Hepatocyte (in vitro differentiated cells): ENCODE results near the gene ROR2. TPM values are rescaled to one million over a fixed set of nuclear protein-coding genes. Genes with fewer than 3 reads are reported as not detected.
"Not testable (repeated sequence)": the region's sequence is repeated elsewhere in the genome, so short reads cannot be mapped to it uniquely, and the experiment has no call there.

Experiments used
- DNase-seq: peaks from one replicate; pipeline ENCODE4 v3.0.0-alpha.2; 2016; ENCODE audit warnings: low spot score
- H2AFZ ChIP-seq: fragments of 200-600 bp; sonication (generic); 2 replicates; pipeline ENCODE4 v1.6.0; 2016; ENCODE audit warnings: antibody characterized with exemption, mild to moderate bottlenecking
- H3K27ac ChIP-seq: fragments of 200-600 bp; sonication (generic); 2 replicates; pipeline ENCODE4 v1.5.1; 2016; ENCODE audit warnings: mild to moderate bottlenecking
- H3K27me3 ChIP-seq: fragments of 200-600 bp; sonication (generic); 2 replicates; pipeline ENCODE4 v1.6.1; 2016
- H3K36me3 ChIP-seq: fragments of 200-600 bp; sonication (generic); replicated peaks from 2 replicates; pipeline ENCODE4 v1.5.1; 2016; ENCODE audit warnings: low read depth; ENCODE audit not compliant: insufficient read depth
- H3K4me1 ChIP-seq: fragments of 200-600 bp; sonication (generic); 2 replicates; pipeline ENCODE4 v1.5.1; 2016; ENCODE audit warnings: mild to moderate bottlenecking, moderate library complexity; ENCODE audit not compliant: insufficient read depth
- H3K4me2 ChIP-seq: fragments of 200-600 bp; sonication (generic); 2 replicates; pipeline ENCODE4 v1.6.0; 2016
- H3K4me3 ChIP-seq: fragments of 200-600 bp; sonication (generic); 2 replicates; pipeline ENCODE4 v1.5.1; 2016; ENCODE audit warnings: mild to moderate bottlenecking
- H3K79me2 ChIP-seq: fragments of 200-600 bp; sonication (generic); 2 replicates; pipeline ENCODE4 v1.6.0; 2017; ENCODE audit warnings: mild to moderate bottlenecking
- H3K9me2 ChIP-seq: fragments of 200-600 bp; sonication (generic); replicated peaks from 2 replicates; pipeline ENCODE4 v1.6.0; 2017; ENCODE audit warnings: mild to moderate bottlenecking; ENCODE audit not compliant: insufficient read depth
- H3K9me3 ChIP-seq: fragments of 200-600 bp; sonication (generic); 2 replicates; pipeline ENCODE4 v1.5.1; 2016; ENCODE audit warnings: low read depth, mild to moderate bottlenecking
- H4K20me1 ChIP-seq: fragments of 200-600 bp; sonication (generic); 2 replicates; pipeline ENCODE4 v1.6.0; 2016; ENCODE audit warnings: mild to moderate bottlenecking; ENCODE audit not compliant: insufficient read depth, poor library complexity, severe bottlenecking
- EZH2 ChIP-seq: fragments of 200-600 bp; sonication (generic); IDR thresholded peaks from 2 replicates; pipeline ENCODE4 v1.6.1; 2016; ENCODE audit warnings: antibody characterized with exemption, mild to moderate bottlenecking, borderline replicate concordance
- EZH2phosphoT487 ChIP-seq: fragments of 200-600 bp; sonication (generic); IDR thresholded peaks from one replicate; pipeline ENCODE4 v1.6.1; 2018; ENCODE audit warnings: antibody characterized with exemption, mild to moderate bottlenecking, low read depth, moderate library complexity; ENCODE audit not compliant: unreplicated experiment, severe bottlenecking
- WGBS: methylation state at CpG from one replicate; pipeline ENCODE4 v1.1.6; 2016; ENCODE audit warnings: low lambda C conversion rate; ENCODE audit errors: missing lambda C conversion rate; 5-methylcytosine and 5-hydroxymethylcytosine counted together
- polyA plus RNA-seq: library from polyadenylated mRNA; unstranded; fragments of >200 nt; fragmentation: Nextera tagmentation; extraction: Ambion mirVana; gene quantifications from 2 replicates; pipeline ENCODE4 v1.2.1, GENCODE V29; 2016
- total RNA-seq: library from RNA; depleted of rRNA; stranded (reverse); fragments of >200 nt; gene quantifications from 2 replicates; pipeline ENCODE4 v1.2.3, GENCODE V29; 2014
- TF ChIP-seq, protein P1 (sequence below): fragments of 200-600 bp; sonication (generic); IDR thresholded peaks from 2 replicates; pipeline ENCODE4 v1.5.1; 2016; ENCODE audit warnings: antibody characterized with exemption, mild to moderate bottlenecking; ENCODE audit not compliant: poor library complexity

ROR2 gene
- total and polyA plus RNA-seq, 2 experiments from 2014 or later = 25.6 to 29.5 TPM

DNA sequence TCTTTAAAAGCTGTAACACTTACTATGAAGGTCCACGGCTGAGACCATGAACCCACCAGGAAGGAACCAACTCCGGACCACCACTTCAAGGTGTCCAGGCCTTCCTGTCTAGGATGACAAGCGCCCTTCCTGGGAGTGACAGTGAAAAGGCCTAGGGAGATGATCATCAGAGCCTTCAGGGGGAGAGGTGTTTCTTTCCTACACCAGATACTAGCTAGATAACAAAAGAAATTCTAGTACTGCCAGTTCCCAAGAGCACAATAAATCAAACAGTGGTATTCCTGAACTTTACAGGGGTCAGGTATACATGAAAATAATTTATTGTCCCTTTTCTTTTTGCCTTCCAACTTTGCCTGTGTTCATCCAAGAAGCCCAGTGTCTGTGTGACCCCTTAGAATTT lies 432.2 kb downstream of the ROR2 start:
- DNase-seq = no peak
- no peak overlapping the region for H3K4me2 ChIP-seq
- peak overlapping the region; percentile 3 for H3K27ac ChIP-seq
- H2AFZ ChIP-seq = no peak overlapping the region
- H3K9me3 ChIP-seq = no peaks in the 10 kb centered on the region
- H3K27me3 ChIP-seq = no peaks in the 10 kb centered on the region
- H4K20me1 ChIP-seq = no peaks in the 10 kb centered on the region
- H3K9me2 ChIP-seq = no peaks in the 10 kb centered on the region
- TF ChIP-seq, protein P1, sequence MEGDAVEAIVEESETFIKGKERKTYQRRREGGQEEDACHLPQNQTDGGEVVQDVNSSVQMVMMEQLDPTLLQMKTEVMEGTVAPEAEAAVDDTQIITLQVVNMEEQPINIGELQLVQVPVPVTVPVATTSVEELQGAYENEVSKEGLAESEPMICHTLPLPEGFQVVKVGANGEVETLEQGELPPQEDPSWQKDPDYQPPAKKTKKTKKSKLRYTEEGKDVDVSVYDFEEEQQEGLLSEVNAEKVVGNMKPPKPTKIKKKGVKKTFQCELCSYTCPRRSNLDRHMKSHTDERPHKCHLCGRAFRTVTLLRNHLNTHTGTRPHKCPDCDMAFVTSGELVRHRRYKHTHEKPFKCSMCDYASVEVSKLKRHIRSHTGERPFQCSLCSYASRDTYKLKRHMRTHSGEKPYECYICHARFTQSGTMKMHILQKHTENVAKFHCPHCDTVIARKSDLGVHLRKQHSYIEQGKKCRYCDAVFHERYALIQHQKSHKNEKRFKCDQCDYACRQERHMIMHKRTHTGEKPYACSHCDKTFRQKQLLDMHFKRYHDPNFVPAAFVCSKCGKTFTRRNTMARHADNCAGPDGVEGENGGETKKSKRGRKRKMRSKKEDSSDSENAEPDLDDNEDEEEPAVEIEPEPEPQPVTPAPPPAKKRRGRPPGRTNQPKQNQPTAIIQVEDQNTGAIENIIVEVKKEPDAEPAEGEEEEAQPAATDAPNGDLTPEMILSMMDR = no peak
- no peak for TF ChIP-seq EZH2phosphoT487
- TF ChIP-seq EZH2 = no peak
- no peak overlapping the region for H3K4me3 ChIP-seq
- WGBS = 82% methylated on average over 3 of the region's 3 CpGs
- no peaks in the 10 kb centered on the region for H3K4me1 ChIP-seq
- no peaks in the 10 kb centered on the region for H3K36me3 ChIP-seq
- H3K79me2 ChIP-seq = no peaks in the 10 kb centered on the region

DNA sequence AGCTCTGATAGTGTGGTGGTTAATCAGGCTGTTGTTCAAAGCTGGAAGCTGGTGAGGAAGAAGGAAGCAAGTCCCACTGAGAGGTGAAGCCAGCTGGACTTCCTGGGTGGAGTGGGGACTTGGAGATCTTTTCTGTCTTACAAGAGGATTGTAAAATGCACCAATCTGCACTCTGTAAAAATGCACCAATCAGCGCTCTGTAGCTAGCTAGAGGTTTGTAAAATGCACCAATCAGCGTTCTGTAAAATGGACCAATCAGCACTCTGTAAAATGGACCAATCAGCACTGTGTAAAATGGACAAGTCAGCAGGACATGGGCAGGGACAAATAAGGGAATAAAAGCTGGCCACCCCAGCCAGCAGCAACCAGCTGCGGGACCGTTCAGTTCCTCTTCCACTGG lies 432.7 kb downstream of the ROR2 start:
- not testable (repeated sequence) for H3K4me3 ChIP-seq, H4K20me1 ChIP-seq, H3K4me1 ChIP-seq, H3K9me2 ChIP-seq, H3K9me3 ChIP-seq, H3K36me3 ChIP-seq, H3K4me2 ChIP-seq, DNase-seq, H2AFZ ChIP-seq, H3K27me3 ChIP-seq, H3K79me2 ChIP-seq
- peak overlapping the region; percentile 3 for H3K27ac ChIP-seq
- 94% methylated on average over 4 of the region's 4 CpGs for WGBS

DNA sequence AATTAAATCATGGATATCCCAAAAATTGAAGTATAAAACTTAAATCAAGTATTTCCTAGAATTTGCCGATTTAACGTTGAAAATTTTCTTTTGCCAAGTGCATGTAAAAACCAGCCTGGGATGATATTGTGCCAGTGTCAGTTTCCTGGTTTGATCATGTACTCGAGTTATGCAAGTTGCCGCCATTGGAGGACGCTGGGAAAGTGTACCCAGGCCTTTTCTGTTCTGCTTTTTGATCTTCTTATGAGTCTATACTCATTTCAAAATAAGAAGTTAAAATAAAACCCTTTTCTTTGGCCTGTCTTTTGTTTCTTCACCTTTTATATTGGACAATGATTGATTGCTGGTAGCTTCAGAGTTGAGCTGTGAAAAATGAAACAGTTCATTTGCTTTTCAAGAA lies 433.3 kb downstream of the ROR2 start:
- Histone ChIP-seq H4K20me1 (no peaks in the 10 kb centered on the region), H3K9me3 (no peaks in the 10 kb centered on the region), H3K36me3 (no peaks in the 10 kb centered on the region), H3K9me2 (no peaks in the 10 kb centered on the region), H3K27ac (no peak overlapping the region), H2AFZ (no peak overlapping the region), H3K4me2 (no peak overlapping the region), H3K4me3 (no peak overlapping the region), H3K4me1 (no peaks in the 10 kb centered on the region), H3K79me2 (no peaks in the 10 kb centered on the region), H3K27me3 (no peaks in the 10 kb centered on the region)
- no peak for TF ChIP-seq EZH2phosphoT487
- TF ChIP-seq, protein P1 = no peak
- no peak for TF ChIP-seq EZH2
- WGBS = 99% methylated on average over 5 of the region's 5 CpGs
- DNase-seq = no peak

DNA sequence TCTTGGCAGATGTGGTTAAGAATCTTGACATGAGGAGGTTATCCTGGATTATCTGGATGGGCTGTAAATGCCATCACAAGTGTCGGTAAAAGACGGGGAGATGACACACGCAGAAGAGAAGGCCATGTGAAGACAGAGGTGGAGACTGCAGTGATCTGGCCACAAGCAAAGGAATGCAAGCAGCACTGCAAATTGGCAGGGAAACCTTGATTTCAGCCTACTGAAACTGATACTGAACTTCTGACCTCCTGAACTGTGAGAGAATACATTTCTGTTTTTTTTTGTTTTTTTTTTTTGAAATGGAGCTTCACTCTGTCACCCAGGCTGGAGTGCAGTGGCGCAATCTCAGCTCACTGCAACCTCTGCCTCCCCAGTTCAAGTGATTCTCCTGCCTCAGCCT lies 433.9 kb downstream of the ROR2 start:
- WGBS = 83% methylated on average over 4 of the region's 4 CpGs
- Histone ChIP-seq H3K9me3 (no peaks in the 10 kb centered on the region), H3K4me2 (no peak overlapping the region), H3K79me2 (no peaks in the 10 kb centered on the region), H3K36me3 (no peaks in the 10 kb centered on the region), H4K20me1 (no peaks in the 10 kb centered on the region), H3K9me2 (no peaks in the 10 kb centered on the region), H2AFZ (no peak overlapping the region), H3K4me1 (no peaks in the 10 kb centered on the region), H3K27ac (no peak overlapping the region), H3K4me3 (no peak overlapping the region), H3K27me3 (no peaks in the 10 kb centered on the region)
- TF ChIP-seq, protein P1 = no peak
- TF ChIP-seq EZH2phosphoT487 (no peak), EZH2 (no peak)
- no peak for DNase-seq
